ENCODE results near the gene INTS13. TPM values are rescaled to one million over a fixed set of nuclear protein-coding genes. Genes with fewer than 3 reads are reported as not detected.
A peak's percentile ranks its signal among the peaks of the same experiment; 100 is the strongest.

Gene INTS13
- total RNA-seq, 1 donor from 2014 or later: 25.5 TPM

DNA sequence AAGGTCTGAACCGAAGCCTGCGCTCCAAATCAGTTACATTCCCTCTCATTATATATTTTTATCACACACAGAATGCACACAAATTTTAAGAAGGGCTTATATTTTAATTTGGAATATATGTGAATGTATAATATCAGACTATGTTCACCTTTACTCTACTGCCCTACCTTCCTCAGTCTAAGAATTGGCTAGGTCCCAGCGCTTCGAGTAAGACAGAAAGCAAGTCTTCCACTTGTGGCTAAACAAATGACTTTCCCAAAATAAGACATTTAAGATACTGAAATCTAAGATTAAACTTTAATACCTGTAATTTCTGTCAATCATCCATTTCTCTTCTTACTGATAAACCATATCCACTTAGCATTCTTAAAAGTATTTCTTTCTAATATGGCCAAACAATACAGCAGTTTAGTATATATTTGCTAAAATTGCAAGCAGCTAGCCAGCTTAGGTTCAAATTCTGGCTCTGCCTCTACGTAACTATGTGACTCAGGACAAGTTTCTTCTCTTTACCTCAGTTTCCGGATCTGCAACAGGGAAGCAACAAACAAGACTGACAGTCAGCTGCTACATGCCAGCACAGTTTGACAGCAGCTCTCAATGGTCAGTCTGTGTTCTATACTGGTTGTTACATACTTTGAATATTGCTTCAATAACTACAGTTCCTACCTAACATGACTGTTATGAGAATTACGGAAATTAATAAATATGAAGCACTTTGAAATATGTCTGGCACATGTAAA is 2.0 kb downstream of the INTS13 start:
- TF ChIP-seq, protein P1, sequence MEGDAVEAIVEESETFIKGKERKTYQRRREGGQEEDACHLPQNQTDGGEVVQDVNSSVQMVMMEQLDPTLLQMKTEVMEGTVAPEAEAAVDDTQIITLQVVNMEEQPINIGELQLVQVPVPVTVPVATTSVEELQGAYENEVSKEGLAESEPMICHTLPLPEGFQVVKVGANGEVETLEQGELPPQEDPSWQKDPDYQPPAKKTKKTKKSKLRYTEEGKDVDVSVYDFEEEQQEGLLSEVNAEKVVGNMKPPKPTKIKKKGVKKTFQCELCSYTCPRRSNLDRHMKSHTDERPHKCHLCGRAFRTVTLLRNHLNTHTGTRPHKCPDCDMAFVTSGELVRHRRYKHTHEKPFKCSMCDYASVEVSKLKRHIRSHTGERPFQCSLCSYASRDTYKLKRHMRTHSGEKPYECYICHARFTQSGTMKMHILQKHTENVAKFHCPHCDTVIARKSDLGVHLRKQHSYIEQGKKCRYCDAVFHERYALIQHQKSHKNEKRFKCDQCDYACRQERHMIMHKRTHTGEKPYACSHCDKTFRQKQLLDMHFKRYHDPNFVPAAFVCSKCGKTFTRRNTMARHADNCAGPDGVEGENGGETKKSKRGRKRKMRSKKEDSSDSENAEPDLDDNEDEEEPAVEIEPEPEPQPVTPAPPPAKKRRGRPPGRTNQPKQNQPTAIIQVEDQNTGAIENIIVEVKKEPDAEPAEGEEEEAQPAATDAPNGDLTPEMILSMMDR (IDR thresholded peaks at IDR 0.05; ENCODE audit: unreplicated experiment): no peak
- no peak for DNase-seq (ENCODE audit: low spot score in 2 of 2, unreplicated experiment in 2 of 2)
- H3K27me3 Mint-ChIP-seq (ENCODE audit: low read depth): no peaks in the 10 kb centered on the region
- H3K27ac Mint-ChIP-seq: no peak overlapping the region
- H3K4me3 Mint-ChIP-seq: peak overlapping the region; percentile 95
- no peaks in the 10 kb centered on the region for H3K9me3 Mint-ChIP-seq
- H3K36me3 Mint-ChIP-seq: peaks cover 9% of the 10 kb centered on the region
- peaks cover 37% of the 10 kb centered on the region for H3K4me1 Mint-ChIP-seq

DNA sequence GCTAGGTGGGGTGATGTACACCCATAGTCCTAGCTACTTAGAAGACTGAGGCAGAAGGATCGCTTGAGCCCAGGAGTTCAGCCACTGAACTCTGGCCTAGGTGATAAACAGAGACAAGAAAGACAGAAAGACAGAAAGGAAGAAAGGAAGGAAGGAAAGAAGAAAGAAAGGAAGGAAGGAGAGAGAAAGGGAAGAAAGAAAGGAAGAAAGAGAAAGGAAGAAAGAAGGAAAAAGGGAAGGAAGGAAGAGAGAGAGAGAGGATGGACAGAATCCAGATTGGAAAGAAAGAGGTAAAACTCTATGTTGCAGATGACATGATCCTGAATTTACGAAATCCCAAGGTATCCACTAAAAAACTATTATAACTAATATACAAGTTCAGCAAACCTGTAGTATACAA is 8.2 kb downstream of the INTS13 start:
- Mint-ChIP-seq H3K9me3 (peaks cover 3% of the 10 kb centered on the region), H3K27me3 (ENCODE audit: low read depth) (no peaks in the 10 kb centered on the region), H3K36me3 (peaks cover 26% of the 10 kb centered on the region), H3K4me1 (peaks cover 2% of the 10 kb centered on the region), H3K4me3 (no peak overlapping the region), H3K27ac (no peak overlapping the region)
- DNase-seq (ENCODE audit: low spot score in 2 of 2, unreplicated experiment in 2 of 2): no peak
- TF ChIP-seq, protein P1 (IDR thresholded peaks at IDR 0.05; ENCODE audit: unreplicated experiment): no peak

DNA sequence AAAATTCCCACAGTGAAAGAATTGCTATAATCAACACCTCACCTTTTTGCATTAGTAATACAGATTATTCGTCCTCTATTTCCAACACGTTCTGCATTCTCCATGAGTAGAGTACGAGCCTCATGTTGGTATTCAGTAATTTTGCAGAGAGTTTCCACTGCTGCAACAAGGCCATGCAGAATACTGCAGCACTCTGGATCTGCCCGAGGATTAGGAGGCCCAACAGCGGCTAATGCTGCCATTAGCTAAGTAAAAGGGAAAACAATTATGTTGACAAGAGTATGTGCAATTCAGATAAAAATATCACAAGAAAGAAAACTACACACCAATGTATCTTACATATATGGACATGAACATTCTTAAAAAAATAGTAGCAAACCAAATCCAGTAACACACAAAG is 9.1 kb downstream of the INTS13 start:
- H3K9me3 Mint-ChIP-seq: peaks cover 3% of the 10 kb centered on the region
- peak overlapping the region; percentile 30 for H3K27ac Mint-ChIP-seq
- H3K27me3 Mint-ChIP-seq (ENCODE audit: low read depth): no peaks in the 10 kb centered on the region
- H3K4me1 Mint-ChIP-seq: no peaks in the 10 kb centered on the region
- DNase-seq (ENCODE audit: low spot score in 2 of 2, unreplicated experiment in 2 of 2): no peak
- H3K4me3 Mint-ChIP-seq: no peak overlapping the region
- H3K36me3 Mint-ChIP-seq: peaks cover 26% of the 10 kb centered on the region
- TF ChIP-seq, protein P1 (IDR thresholded peaks at IDR 0.05; ENCODE audit: unreplicated experiment): no peak

DNA sequence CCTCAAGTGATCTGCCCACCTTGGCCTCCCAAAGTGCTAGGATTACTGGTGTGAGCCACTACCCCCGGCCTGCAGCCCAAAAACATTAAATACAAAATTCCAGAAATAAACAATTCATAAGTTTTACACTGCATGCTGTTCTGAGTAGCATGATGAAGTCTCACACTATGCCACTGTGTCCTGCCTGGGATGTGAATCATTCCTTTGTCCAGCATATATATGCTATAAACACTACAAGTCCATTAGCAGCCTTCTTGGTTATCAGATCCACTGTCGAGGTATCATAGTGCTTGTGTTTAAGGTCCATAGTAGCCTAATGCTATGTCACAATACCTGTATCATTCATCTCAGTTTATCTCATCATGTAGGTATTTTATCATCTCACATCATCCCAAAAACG is 15.9 kb downstream of the INTS13 start:
- TF ChIP-seq, protein P1 (IDR thresholded peaks at IDR 0.05; ENCODE audit: unreplicated experiment): no peak
- Mint-ChIP-seq H3K36me3 (peaks cover 22% of the 10 kb centered on the region), H3K27ac (no peak overlapping the region), H3K4me1 (peaks cover 18% of the 10 kb centered on the region), H3K4me3 (no peak overlapping the region), H3K27me3 (ENCODE audit: low read depth) (no peaks in the 10 kb centered on the region), H3K9me3 (no peaks in the 10 kb centered on the region)
- no peak for DNase-seq (ENCODE audit: low spot score in 2 of 2, unreplicated experiment in 2 of 2)

DNA sequence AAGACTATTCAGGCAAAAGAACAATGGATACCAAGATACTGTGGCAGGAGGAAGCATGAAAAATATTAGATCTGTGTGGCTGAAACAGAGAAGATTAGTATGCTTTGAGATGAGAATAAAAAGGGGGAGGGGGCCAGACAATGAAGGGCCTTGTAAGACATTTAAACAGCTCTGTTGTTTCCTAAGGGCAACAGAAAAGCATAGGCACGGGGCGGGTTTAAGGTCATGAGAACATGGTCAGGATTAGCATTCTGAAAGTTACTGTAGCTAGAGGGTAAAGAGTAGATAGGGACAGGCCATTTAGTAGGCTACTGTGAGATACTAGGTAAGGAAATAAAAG is 18.6 kb downstream of the INTS13 start:
- Mint-ChIP-seq H3K9me3 (no peaks in the 10 kb centered on the region), H3K36me3 (peaks cover 33% of the 10 kb centered on the region), H3K4me3 (no peak overlapping the region), H3K4me1 (peaks cover 27% of the 10 kb centered on the region), H3K27ac (peak overlapping the region; percentile 87), H3K27me3 (ENCODE audit: low read depth) (no peaks in the 10 kb centered on the region)
- no peak for DNase-seq (ENCODE audit: low spot score in 2 of 2, unreplicated experiment in 2 of 2)
- TF ChIP-seq, protein P1 (IDR thresholded peaks at IDR 0.05; ENCODE audit: unreplicated experiment): no peak
